Epithelial cell of prostate (primary cell): ENCODE data around the gene MYH3.

Experiments
- DNase-seq: peaks from one replicate; pipeline ENCODE4 v3.0.0-alpha.2; 2011; ENCODE audit warnings: low read depth, low spot score
- H3K27ac ChIP-seq: fragments of 450-650 bp; 2 replicates; pipeline ENCODE4 v1.5.1; 2017; ENCODE audit warnings: mild to moderate bottlenecking

MYH3 gene

DNA sequence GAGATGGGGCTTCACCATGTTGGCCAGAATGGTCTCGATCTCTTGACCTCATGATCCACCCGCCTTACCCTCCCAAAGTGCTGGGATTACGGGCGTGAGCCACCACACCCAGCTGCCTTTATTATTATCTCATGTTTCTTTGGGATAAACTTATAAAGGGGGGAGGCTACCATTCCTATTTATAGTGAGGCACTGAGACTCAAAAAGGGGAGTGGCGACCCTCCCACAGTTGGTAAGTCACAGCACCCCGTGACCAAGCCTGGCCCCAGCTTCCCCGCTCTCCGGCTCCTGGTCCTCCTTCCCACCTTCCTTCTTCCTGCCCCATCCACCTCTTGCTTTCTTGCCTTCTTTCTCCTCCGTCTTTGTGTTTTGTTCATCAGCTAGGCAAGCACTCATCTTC is 5.2 kb downstream of the MYH3 start:
- DNase-seq = no peak
- no peak overlapping the region for H3K27ac ChIP-seq

- no peak overlapping the region for H3K27ac ChIP-seq
- DNase-seq = no peak
Measured at GRCh38 chr17:10649602-10650001, 7.5 kb downstream of the MYH3 start.

GRCh38 chr17:10648956-10649355 is 8.2 kb downstream of the MYH3 start:
- no peak for DNase-seq
- no peak overlapping the region for H3K27ac ChIP-seq

- no peak for DNase-seq
Measured at GRCh38 chr17:10648381-10648780, 8.7 kb downstream of the MYH3 start.

DNA sequence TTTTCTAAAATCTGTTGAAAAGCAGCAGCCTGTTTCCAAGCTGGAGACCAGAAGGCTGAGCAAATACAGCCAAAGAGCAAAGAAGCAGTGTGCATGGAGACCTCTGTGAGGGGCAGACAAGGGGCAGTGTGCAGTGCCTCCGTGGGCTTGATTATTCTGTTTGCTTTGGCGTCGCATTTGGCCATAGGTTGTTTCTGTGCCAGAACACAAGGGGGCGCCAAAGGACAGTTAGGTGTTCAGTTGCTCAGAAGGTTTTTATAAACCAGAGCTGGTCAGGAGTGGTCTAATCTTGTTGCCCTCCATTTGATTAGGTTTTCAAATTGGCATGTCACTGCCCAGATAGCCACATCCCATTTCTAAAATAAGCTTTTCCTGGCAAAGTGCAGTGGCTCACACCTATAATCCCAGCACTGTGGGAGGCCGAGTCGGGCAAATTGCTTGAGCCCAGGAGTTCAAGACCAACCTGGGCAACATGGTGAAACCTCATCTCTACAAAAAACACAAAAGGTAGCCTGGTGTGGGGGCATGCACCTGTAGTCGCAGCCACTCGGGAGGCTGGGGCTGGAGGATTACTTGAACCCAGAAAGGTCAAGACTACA is 10.6 kb downstream of the MYH3 start:
- H3K27ac ChIP-seq = no peak overlapping the region
- DNase-seq = no peak

More at GRCh38 chr17:10648381-10648780, 8.7 kb downstream of the MYH3 start:
- no peak overlapping the region for H3K27ac ChIP-seq

GRCh38 chr17:10640475-10640874 is 16.6 kb downstream of the MYH3 start:
- DNase-seq = no peak
- no peak overlapping the region for H3K27ac ChIP-seq

DNA sequence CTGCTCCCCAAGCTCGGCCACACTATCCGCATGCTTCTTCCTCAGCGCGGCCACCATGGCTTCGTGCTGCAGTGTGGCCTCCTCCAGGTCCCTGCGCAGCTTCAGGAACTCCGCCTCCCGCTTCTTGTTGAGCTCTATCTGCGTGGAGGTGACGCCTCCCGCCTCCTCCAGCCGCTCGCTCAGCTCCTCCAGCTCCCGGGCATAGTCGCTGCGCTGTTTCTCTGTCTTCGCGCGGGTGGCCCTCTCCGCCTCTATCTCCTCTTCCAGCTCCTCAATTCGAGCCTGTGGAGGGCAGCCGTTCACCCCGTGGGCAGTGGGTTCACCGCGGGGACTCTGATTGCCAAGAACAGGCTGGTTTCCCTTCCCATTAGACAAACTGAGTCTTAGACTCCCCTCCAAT is 19.0 kb downstream of the MYH3 start:
- no peak for DNase-seq

DNA sequence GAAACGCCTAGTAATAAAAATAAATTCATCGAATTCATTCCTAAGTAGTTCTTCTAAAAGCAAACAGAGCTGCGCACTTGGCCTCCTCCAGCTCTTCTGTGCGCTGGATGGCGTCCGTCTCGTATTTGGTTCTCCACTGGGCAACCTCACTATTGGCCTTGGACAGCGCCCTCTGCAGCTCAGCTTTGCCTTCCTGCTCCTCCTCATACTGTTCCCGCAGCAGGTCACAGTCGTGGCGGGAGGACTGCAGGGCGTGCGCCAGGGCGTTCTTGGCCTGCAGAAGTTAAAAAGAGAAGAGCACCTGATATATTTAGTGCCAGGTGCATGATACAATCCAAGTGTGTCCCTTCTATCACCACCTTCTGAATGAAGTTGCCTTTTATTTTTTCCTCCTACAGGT is 21.8 kb downstream of the MYH3 start:
- H3K27ac ChIP-seq = no peak overlapping the region

More for the DNA sequence above, 19.0 kb downstream of the MYH3 start:
- no peak overlapping the region for H3K27ac ChIP-seq

DNA sequence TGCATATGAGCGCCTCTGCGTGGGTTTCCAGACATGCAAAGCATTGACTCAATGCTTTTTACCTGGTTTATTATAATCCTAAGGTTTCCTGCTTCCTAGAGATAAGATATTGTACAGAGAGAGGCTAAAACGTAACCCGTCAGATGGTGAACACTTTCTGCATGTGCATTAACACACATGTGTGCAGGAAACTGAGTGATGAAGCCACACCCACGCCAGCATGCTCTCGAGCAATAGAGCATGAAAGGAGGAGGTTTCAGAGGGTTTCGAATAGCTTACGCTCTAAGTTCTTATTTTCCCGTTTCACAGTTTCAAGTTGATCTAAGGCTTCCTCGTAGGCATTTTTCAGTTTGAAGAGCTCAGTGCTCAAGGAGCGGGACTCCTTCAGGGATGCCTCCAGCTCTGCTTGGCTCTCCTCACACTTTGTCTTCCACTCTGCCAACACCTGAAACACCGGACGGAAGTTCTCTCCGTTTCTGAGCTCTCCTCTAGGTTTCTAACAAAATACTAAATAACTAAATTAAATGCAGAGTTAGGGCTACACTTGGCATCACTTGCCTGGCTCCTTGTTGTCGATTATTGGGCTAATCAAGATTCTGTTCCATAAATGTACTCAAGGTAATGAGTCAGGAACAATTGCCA is 23.2 kb downstream of the MYH3 start:
- no peak overlapping the region for H3K27ac ChIP-seq
- no peak for DNase-seq

More for the DNA sequence above, 21.8 kb downstream of the MYH3 start:
- DNase-seq = no peak

GRCh38 chr17:10631701-10632100 is 25.4 kb downstream of the MYH3 start:
- no peak overlapping the region for H3K27ac ChIP-seq
- no peak for DNase-seq

DNA sequence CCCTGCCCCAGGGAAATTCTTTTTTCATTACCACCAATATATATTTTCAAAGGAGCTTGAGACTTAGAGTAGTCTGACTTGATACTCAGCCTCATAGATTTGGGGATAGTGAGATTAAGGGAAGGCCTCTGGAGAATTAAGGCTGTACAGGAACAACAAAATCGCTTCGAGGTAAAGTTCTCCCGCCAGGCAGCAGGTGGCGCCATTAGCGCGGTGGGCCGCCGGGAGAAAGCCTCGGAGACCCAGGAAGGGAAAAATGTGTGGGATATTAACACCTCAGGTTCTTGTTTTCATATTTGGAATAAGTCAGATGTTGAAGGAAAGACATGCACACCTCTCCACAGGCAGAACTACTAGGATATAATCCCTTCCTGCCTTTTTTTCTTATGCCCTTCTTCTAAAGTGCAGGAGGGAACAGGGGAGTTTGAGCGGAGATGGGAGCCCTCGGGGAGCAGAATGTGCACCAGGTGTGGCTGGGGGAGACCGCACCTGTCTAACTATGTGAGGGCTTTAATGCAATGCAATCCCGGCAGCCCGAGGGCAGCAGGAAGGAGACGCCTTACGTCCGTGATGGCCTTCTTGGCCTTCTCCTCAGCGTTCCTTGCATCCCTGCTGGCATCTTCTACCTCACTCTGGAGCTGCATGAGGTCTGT is 25.9 kb downstream of the MYH3 start:
- DNase-seq = no peak
- no peak overlapping the region for H3K27ac ChIP-seq

DNA sequence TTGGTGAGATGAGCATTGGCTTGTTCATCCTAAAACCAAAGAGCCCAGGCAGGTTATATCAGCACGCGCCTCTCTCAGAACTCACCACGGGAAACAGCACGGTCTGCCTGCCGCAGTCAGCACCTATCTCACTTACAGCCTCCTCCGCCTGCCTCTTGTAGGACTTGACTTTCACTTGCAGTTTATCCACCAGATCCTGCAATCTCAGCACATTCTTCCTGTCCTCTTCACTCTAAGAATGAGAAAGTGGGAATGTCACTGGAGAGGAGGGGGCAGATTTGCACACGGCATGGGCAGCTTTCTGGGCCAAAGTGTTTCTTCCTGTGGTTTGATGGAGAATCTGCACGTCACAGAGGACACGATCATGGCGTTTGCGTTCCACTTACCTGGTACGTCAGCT is 27.4 kb downstream of the MYH3 start:
- DNase-seq = no peak
- no peak overlapping the region for H3K27ac ChIP-seq

DNA sequence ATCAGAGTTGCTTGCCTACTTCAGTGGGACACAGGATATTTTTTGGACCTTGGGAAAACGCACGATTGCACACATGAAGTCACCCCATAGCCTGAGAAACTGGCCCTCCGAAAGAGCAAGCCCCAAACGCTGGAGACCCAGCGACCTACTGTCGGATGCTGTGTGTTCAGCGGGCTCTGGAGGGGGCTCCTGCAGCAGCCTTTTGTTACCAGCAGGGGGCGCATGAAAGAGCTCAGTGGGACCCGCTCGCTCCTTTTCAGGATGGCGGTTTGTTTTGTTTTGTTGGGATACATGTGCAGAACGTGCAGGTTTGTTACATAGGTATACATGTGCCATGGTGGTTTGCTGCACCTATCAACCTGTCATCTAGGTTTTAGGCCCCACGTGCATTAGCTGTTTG is 28.4 kb downstream of the MYH3 start:
- DNase-seq = no peak
- H3K27ac ChIP-seq = no peak overlapping the region

- DNase-seq = no peak
- no peak overlapping the region for H3K27ac ChIP-seq
Measured at GRCh38 chr17:10626390-10626789, 30.7 kb downstream of the MYH3 start.

GRCh38 chr17:10624969-10625368 is 32.1 kb downstream of the MYH3 start:
- DNase-seq = no peak
- H3K27ac ChIP-seq = peak overlapping the region; percentile 98

- DNase-seq = no peak
- H3K27ac ChIP-seq = peak overlapping the region; percentile 98
Measured at GRCh38 chr17:10623737-10624338, 33.3 kb downstream of the MYH3 start.

- DNase-seq = peak; percentile 84
- peak overlapping the region; percentile 98 for H3K27ac ChIP-seq
Measured at GRCh38 chr17:10622617-10623485, 34.3 kb downstream of the MYH3 start.

DNA sequence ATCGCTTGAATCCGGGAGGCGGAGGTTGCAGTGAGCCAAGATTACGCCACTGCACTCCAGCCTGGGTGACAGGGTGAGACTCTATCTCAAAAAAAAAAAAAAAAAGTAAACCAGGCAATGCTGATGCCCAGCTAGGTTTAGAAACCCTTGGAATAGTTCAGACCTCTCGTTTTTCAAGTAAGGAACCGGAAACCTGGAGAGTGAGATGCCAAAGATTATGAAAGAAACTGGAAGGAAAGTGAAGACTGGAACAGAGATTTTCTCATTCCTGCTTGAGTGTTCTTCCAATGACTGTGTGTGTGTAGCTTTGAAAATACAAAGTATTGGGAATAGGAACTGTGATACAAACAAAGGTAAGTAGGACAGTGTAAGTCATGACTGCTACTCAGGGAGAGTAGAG is 35.7 kb downstream of the MYH3 start:
- DNase-seq = no peak
- H3K27ac ChIP-seq = peak overlapping the region; percentile 98

DNA sequence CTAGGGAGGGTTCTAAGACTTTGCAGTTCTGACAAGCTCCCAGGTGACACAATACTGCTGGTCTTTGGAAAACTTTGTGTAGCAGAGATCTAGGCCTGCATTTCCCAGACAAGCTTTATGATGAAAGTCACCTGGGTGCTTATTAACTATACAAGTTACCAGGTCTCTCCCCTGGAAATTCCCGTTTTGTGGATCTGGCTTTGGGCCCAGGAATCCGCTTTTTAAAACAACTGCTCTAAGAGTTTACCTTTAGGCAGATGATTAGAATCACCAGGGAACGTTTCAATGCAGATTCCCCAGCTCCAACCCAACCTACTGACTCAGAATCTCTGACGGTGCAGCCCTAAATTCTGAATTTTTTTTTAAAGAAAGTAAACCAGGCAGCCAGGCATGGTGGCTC is 36.3 kb downstream of the MYH3 start:
- peak; percentile 31 for DNase-seq
- H3K27ac ChIP-seq = peak overlapping the region; percentile 98

DNA sequence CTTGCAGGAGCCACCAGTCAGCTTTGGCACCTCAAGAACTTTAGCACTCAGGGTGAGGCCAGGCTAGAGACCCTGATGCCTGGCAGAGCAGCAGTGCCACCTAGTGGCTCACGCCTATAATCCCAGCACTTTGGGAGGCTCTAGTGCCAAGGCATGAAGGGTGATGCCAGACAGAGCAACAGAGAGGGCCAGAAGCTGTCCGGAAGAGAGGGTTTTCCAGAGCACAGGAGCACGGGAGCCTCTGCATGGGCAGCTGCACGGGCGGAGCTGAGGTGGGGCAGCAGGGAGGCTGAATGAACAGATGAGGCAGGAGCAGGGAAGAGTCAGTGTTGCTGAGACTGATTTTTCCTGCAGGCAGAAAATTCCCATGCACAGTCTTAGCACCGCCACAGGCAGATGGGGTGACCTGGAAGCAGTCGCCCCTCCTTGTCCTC is 38.9 kb downstream of the MYH3 start:
- no peak for DNase-seq
- H3K27ac ChIP-seq = no peak overlapping the region
